SH-SY5Y (cell line): ENCODE results near the gene DUSP9.

Experiments
- GATA2 ChIP-seq: IDR thresholded peaks from 2 replicates; pipeline ENCODE4 v1.6.1; 2011; ENCODE audit warnings: mild to moderate bottlenecking, low read depth, low read length
- GATA3 ChIP-seq: IDR thresholded peaks from 2 replicates; pipeline ENCODE4 v1.6.1; 2011; ENCODE audit warnings: low read depth, mild to moderate bottlenecking, low read length, moderate library complexity

DNA sequence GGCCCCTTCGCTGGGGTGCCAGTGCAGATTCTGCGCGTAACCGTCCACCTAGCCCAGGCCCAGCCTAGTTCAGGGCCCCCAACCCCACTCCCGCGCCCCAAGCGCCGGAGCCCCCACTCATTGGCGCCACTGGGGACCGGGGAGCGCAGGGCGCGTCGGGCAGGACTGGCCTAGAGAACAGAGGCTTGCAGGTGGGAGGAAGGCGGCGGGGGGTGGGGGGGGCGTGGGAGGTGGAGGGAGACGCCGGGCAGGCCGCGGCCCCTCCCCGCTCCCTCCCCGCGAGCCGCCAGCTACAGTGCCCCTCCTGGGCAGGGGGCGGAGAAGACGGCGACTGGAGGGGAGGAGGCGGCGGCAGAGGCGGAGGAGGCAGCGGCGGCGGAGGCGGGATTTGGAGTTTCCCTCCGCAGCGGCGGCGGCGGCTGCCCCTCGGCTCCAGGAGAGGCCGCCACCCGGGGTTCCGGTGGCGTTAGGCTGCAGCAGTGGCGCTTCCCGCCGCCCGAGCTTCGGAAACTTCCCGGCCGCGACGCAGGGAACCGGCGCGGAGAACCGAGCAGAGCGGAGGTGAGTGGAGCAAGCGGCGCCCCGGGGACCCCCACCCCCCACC lies 4.8 kb upstream of the DUSP9 start:
- TF ChIP-seq GATA2 (no peak), GATA3 (no peak)
